HG02588 (cell line): Measurements from ENCODE around the gene ACTL8.

Experiments used
- ATAC-seq: cut with Tn5 transposase; IDR thresholded peaks from one replicate; pipeline ENCODE4 v1.9.1; 2021; ENCODE audit warnings: mild to moderate bottlenecking, moderate library complexity; ENCODE audit not compliant: unreplicated experiment

The ACTL8 gene

GRCh38 chr1:17799642-17800041, 44.5 kb downstream of the ACTL8 start:
- ATAC-seq = no peak

GRCh38 chr1:17802164-17802563, 47.0 kb downstream of the ACTL8 start:
- ATAC-seq = no peak

- no peak for ATAC-seq
These were observed 47.8 kb downstream of the ACTL8 start for GRCh38 chr1:17802945-17803344.

GRCh38 chr1:17805869-17806684, 50.9 kb downstream of the ACTL8 start:
- no peak for ATAC-seq

- no peak for ATAC-seq
These were observed 53.7 kb downstream of the ACTL8 start for GRCh38 chr1:17808816-17809215.

- ATAC-seq = no peak
These were observed 55.5 kb downstream of the ACTL8 start for GRCh38 chr1:17810668-17811067.

GRCh38 chr1:17816511-17816910, 61.4 kb downstream of the ACTL8 start:
- no peak for ATAC-seq

- no peak for ATAC-seq
These were observed 64.1 kb downstream of the ACTL8 start for GRCh38 chr1:17819129-17819802.

GRCh38 chr1:17820198-17820597, 65.1 kb downstream of the ACTL8 start:
- ATAC-seq = no peak

GRCh38 chr1:17822741-17823426, 67.8 kb downstream of the ACTL8 start:
- no peak for ATAC-seq

- no peak for ATAC-seq
These were observed 70.4 kb downstream of the ACTL8 start for GRCh38 chr1:17825273-17826164.

GRCh38 chr1:17826165-17826488, 71.0 kb downstream of the ACTL8 start:
- ATAC-seq = no peak

- no peak for ATAC-seq
These were observed 73.9 kb downstream of the ACTL8 start for GRCh38 chr1:17828991-17829390.

- ATAC-seq = no peak
These were observed 74.4 kb downstream of the ACTL8 start for GRCh38 chr1:17829579-17829978.

GRCh38 chr1:17831597-17831996, 76.5 kb downstream of the ACTL8 start:
- ATAC-seq = no peak

GRCh38 chr1:17833661-17834501, 78.7 kb downstream of the ACTL8 start:
- no peak for ATAC-seq

- no peak for ATAC-seq
These were observed 79.5 kb downstream of the ACTL8 start for GRCh38 chr1:17834561-17835100.

GRCh38 chr1:17837233-17838030, 82.3 kb downstream of the ACTL8 start:
- no peak for ATAC-seq

GRCh38 chr1:17839641-17840196, 84.6 kb downstream of the ACTL8 start:
- no peak for ATAC-seq
